ENCODE results near the gene TRPM3.
A peak's percentile ranks its signal among the peaks of the same experiment; 100 is the strongest.

Gene TRPM3

GRCh38 chr9:71097671-71098070 is 23.8 kb downstream of the TRPM3 start:
- peak in 1 of 2 experiments; percentile 3 for DNase-seq

- no peak for DNase-seq
Measured at GRCh38 chr9:71096421-71097108, 24.9 kb downstream of the TRPM3 start.

- no peak for DNase-seq
Measured at GRCh38 chr9:71094708-71095251, 26.6 kb downstream of the TRPM3 start.

- DNase-seq: no peak
Measured at GRCh38 chr9:71090896-71091295, 30.5 kb downstream of the TRPM3 start.

GRCh38 chr9:71079451-71079850 is 42.0 kb downstream of the TRPM3 start:
- DNase-seq: peak in 1 of 2 experiments; percentile 1

- DNase-seq: no peak
Measured at GRCh38 chr9:71076096-71076495, 45.3 kb downstream of the TRPM3 start.

GRCh38 chr9:71073494-71073893 is 47.9 kb downstream of the TRPM3 start:
- DNase-seq: no peak

GRCh38 chr9:71072587-71072986 is 48.8 kb downstream of the TRPM3 start:
- DNase-seq: no peak

- DNase-seq: no peak
Measured at GRCh38 chr9:71071633-71072032, 49.8 kb downstream of the TRPM3 start.

- no peak for DNase-seq
Measured at GRCh38 chr9:71058660-71059059, 62.8 kb downstream of the TRPM3 start.

- no peak for DNase-seq
Measured at GRCh38 chr9:71052287-71052686, 69.1 kb downstream of the TRPM3 start.

- no peak for DNase-seq
Measured at GRCh38 chr9:71048280-71048679, 73.1 kb downstream of the TRPM3 start.

- no peak for DNase-seq
Measured at GRCh38 chr9:71042448-71042990, 78.9 kb downstream of the TRPM3 start.

- peak in 1 of 2 experiments; percentile 61 for DNase-seq
Measured at GRCh38 chr9:71037521-71037920, 83.9 kb downstream of the TRPM3 start.

- peak; percentile 5 to 56 for DNase-seq
Measured at GRCh38 chr9:71036501-71036900, 84.9 kb downstream of the TRPM3 start.

- DNase-seq: no peak
Measured at GRCh38 chr9:71032779-71033178, 88.6 kb downstream of the TRPM3 start.

GRCh38 chr9:71025728-71026127 is 95.7 kb downstream of the TRPM3 start:
- no peak for DNase-seq

- DNase-seq: peak in 1 of 2 experiments; percentile 29
Measured at GRCh38 chr9:71025201-71025600, 96.2 kb downstream of the TRPM3 start.

- DNase-seq: no peak
Measured at GRCh38 chr9:71010258-71010657, 111.2 kb downstream of the TRPM3 start.

GRCh38 chr9:71005456-71005855 is 116.0 kb downstream of the TRPM3 start:
- DNase-seq: no peak

GRCh38 chr9:71004196-71004595 is 117.2 kb downstream of the TRPM3 start:
- no peak for DNase-seq

GRCh38 chr9:71003346-71003745 is 118.1 kb downstream of the TRPM3 start:
- DNase-seq: no peak

- DNase-seq: peak in 1 of 2 experiments; percentile 22
Measured at GRCh38 chr9:71001780-71002386, 119.5 kb downstream of the TRPM3 start.

GRCh38 chr9:70998962-70999361 is 122.5 kb downstream of the TRPM3 start:
- DNase-seq: no peak
